Iris pigment epithelial cell (primary cell): ENCODE data around the gene ZNF280D.

ENCODE experiments used
- DNase-seq: peaks from one replicate; pipeline ENCODE4 v3.0.0-alpha.2; 2011; ENCODE audit warnings: low read depth

Gene ZNF280D

DNA sequence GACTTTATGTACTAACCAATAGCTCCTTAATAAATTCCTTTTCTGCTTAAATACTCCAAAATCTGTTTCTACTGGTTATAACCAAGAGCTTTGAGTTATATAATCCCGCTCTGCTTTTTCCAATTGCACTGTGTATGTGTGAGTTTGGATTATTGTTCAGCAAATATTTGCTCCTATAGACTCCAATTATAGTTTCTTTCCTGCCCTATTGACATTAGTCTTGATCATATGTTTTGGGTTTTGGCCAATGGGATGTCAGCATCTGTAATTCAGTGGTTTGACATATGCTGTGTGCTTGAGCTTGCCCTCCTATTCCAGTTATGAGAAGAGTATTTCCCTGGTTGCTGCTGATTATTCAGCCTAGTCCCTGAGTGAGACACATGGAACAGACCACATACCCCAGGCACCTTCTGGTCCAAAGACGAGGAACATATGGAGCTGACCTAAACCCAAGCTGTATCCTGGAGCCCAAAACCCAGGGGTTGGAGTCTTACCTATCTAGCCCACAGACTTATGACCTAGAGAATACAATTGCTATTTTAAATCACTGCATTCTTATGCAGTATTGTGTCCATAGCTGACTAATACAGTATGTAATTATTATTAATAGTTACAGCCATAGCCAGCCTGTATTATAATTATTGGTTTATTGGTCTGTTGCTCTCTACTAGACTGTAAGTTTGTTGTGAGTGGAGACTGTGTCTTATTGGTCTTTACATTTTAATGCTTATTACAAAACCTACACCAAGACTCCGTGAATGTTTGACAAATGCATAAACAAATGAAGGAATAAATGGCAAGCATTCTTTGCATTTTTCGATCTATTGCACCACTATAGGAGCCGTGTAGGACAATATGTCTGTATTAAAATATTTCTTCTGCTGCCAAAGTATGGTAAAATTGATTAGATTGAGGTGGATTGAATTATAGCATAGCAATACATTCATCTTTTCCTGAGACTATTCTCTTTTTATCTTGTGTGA, 11.7 kb upstream of the ZNF280D start:
- DNase-seq = peak; percentile 63

DNA sequence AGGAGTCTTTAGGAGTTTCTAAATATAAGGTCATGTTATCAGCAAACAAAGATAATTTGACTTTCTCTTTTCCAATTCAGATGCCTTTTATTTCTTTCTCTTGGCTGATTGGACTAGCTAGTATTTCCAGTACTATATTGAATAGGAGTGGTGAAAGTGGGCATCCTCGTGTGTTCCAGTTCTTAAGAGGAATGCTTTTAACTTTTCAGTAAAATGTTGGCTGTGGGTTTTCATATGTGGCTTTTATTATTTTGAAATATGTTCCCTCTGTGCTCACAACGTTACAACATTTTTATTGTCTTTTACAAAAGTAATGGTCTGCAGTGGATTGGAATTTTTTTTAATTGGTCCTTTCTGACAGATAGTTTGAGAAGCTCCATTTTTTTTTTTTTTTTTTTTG, 8.2 kb upstream of the ZNF280D start:
- no peak for DNase-seq

DNA sequence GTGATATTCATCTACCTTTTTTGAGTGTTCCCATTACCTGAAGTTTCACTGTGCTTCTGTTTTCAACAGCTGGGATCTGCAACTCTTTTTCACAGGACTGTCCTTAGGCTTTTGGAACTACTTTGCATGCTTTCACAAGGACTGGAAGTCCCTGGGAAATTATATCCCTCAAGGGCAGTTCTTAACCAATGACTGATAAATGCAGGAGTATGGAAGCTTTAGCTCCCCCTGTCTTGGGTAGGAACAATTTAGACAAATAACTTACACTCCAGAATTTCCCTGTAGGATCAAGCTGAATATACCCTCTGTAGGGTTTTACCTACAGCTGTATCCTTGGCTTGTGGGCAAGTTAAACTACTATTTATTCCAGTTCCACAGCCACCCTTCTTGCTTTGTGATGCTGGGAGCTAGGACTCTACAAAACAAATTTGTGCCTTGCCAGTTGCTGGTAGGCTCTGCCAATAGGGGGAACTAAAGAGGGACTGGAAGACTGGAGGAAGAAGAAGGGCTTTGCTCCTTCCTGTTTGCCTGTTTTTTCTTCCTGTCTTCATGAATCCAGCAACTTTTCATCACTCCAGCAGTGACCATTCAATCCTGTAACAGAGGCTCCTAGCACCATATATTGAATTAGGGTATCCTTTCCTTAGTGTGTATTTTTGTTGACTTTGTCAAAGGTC, 6.8 kb upstream of the ZNF280D start:
- no peak for DNase-seq

DNA sequence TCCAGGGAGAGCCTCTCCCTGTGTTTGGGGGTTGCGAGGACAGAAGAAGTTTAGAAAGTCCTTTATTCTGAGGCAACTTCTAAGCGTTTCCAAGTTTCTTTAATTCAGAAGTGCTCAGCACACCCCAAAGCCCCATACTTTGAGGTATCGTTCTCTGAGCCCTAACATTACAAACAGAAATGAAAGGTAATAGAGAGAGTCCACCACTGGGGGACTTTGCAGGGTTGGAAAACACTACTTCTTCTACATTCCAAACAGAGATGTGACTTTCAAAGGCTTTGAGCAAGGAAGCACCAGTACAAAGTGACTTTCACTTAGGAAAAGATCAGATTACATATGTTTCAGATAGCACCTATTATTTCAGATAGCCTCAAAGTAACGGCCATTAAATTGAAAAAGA, 6.2 kb upstream of the ZNF280D start:
- DNase-seq = no peak

DNA sequence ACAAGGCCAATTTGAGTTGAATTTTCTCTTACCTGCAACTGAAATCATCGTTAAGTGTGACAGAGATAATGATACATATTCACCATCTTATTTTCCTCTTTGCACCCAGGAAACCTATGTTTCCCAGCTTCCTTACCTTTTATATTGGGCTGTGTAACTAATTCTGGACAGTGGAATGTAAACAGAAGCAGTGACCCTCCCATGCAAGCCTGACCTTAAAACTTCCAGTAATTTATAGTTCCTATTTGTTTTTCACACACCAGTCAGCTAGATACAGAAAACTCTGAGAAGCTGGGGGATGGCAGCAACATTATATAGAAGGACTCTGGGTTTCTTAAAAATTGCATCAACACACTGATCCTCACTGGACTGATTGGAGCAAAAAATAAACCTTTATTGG, 4.5 kb upstream of the ZNF280D start:
- DNase-seq = no peak

DNA sequence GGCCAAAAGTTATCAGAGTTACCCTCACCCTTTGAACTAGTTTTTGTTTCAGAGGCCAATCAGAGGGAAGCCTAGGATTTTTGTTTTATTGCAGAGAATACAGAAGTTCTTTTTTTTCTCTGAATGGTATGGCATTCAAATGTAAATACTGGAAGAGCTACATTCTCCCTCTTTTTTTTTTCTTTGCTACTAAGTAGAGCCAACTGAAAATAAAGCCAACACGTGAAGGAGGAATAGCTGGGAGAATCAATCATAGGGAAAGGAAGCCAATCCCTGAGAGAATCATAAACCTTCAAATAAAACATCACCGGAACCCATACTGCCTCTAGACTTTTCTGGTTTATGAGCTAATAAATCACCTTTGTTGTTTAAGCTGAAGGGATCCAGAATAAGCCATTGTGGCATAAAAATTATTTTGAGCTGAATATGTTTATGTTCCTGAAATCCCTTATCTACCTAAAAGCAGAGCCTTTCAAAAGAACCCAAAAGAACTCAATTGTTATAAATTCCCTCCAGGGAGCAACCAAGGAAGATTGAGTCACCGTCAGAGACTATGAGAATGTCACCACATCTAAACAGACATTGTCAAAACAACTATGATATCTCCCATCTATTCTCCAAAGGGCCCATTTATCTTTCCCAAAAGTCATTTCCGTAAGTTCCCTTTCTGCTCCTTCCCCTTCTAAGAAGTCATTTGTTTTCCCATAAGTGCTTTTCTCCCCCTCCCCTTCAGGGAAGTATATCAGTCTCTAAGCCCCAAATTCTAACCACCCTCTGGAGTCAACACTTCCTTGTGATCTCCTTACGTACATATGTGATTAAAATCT, 3.8 kb upstream of the ZNF280D start:
- DNase-seq = no peak

DNA sequence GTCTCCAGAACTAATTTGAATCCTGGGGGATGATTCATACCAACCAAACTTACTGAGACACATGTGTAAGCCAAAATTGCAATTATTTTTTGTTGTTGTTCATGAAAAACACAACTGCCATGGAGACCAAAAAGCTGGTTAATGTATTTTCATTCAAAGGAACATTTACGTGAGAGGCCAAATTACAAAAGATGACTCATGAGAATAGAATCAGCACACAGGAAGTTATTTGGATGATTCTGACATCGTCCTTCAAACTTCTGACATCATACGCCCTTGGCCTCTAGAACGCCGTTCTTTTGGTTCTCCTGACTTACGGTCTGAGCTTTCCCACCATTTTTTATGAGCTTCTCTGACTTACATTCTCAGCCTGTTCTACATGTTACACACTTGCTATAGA, 3.0 kb upstream of the ZNF280D start:
- peak; percentile 75 for DNase-seq

DNA sequence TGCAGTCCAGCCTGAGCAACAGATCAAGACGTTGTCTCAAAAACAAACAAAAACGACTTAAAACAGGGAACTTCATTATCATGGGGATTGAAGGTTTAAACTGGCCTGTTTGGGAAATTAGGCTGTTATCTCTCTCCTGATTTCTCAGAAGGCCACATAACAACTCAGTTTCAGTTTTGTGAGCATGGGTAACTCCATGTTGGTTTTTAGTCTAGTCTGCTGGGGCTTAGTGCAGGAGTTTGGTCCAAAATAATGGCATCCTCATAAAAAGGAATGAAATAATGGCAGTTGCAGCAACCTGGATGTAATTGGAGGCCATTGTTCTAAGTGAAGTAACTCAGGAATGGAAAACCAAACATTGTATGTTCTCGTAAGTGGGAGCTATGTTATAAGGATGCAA, 2.3 kb upstream of the ZNF280D start:
- DNase-seq = no peak

DNA sequence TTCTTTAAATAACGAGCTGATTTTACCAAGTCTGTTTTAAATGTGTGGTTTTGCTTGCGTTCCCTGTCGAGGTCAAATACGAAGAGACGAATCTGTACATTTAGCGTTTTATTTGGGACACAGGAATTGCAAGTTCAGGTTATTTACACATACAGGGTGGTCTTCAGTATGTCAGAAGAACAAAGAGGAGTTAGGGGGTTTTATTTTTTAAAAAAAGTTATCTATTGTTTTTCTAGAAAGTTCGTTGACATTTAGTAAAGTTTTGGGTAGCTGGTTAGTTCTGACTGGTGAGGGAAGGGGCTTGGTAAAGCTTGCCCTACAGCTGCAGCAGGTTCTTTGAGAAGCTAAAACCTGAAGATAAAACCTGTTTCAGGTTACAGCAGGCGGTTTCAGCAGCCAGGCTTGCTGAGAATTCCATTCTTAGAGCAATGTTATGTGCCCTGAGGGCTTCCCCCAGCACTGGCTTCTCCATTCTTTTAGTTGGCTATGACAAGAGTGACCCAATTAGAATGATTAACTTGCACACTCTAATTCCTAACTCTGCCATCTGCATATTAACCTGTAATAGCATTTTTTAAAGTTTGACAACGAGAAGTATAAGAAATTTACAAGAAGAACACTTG, 815 bp upstream of the ZNF280D start:
- DNase-seq = no peak

DNA sequence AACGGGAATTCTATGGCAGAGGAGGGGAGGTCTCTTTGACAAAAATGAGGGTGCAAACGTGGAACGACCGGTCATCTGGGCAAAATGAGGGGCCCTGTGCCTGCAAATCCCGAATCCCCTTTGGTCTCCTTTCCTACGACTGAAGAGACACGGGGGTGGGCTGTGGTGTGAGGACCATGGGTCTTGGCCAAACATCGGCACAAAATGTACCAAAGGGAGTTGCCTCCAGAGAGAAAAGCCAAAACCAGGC, 498 bp downstream of the ZNF280D start:
- DNase-seq = no peak

DNA sequence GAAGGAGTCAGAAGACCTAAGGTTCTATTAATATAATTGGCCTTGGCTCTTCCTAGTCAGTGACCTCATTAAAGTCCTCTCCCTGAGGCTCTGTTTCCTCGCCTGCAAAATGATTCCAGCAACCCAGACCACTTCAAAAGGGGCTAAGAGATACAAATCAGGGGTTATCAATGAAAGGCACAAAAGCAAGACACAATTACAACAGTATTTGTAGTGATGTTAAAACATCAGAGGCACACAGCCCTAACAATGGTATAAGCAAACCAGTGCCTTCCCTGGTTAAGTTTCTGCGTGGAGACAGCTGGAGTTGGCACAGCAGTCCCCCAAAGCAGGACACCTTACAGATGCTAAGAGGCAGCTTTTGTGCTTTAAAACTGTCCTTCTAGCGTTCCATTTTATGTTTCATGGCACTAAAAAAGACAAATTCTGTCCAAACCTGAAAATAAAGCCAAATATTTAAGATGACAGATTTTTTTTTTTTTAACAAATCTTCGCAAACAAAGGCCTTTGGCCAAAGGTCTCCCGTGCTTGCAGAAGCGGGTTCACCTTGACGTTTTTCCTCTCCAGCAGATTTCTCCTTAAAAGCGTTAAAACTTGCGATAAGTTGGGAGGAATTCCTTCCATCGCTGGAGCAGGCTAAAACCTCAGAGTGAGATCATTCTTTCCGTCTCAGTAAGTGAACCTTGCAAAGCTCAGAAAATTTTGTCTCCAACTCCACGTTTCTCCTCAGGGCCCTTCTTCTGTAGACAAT, 999 bp downstream of the ZNF280D start:
- DNase-seq = peak; percentile 82

DNA sequence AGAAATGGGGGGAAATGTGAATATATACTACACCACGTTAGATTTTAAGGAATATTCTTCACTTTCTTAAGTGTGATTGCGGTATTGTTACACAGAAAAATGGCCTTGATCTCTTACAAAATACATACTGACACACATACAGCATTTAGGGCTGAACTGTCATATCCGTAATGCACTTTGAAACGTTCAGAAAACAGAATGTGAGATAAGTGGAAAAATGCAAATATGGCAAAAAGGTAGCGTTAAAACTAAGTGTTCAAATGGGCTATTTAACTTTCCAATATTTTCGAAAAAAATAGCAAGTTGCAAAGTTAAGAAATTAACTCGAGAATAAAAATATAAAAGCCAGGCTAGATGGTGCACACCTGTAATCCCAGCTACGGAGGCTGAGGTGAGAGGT, 1.8 kb downstream of the ZNF280D start:
- no peak for DNase-seq

DNA sequence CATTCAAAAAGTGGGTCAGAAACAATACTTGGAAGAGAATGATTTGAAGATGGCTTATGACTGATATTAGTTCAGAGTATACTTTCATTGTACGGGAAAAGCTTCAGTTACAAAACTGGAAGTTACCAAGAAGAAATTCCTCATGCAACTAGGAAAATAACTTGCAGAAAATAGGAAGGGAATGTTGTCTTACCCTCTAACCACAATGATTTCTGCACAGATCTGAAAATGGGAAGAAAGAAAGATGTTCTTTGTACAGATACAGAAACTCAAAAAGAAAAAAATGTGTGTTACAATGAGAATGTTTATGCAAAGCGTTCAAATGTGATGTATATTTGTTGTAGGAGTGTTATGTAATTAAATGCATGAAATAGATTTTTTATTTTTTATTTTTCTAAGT, 3.7 kb downstream of the ZNF280D start:
- no peak for DNase-seq

DNA sequence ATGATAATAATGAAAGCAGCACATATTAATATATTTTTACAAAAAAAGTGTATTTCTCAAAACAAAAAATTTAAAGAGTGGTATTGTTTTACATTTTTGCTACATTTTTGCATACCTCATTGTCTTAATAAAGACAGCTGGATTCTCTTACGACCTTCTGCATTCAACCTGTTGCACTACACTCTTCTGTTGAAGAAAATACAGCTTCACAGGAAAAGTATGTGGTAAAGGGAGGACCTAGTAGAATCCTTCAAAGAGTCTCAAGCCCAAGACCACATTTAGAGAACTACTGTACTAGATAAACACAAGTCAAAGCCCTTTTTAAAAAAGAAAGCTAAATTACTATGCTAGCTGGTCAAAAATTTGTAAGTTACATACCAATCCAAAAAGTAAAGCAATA, 7.9 kb downstream of the ZNF280D start:
- no peak for DNase-seq

DNA sequence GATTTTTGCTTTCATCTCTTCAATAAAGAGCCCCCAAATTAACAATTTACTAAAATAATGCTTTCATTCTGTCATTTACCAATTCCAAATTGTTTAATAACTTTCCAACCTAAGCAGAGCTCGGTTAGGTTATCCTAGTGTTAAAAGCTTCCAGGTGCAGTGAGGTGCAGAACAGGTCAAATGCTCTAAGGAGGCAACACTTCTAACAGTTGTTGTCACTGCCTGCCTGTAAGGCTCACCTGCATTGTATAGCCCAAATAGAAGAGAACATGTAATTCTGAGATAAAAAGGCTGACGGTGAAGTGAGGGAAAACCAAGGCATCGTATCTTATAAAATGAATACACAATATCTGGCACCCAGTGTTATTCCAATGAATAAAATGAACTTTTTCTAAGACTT, 9.1 kb downstream of the ZNF280D start:
- DNase-seq = no peak

DNA sequence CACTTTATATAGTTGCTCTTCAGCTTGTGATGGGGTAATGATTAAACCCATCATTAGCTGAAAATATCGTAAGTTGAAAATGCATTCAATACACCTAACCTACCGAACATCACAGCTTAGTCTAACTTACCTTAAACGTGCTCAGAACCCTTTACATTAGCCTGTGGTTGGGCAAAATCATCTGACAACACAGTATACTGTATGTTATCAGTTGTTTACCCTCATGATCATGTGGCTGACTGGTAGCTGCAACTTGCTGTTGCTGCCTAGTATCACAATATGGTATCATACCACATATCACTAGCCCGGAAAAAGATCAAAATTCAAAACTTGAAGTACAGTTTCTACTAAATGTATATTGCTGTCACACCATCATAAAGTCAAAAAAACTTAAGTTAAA, 9.5 kb downstream of the ZNF280D start:
- DNase-seq = no peak

DNA sequence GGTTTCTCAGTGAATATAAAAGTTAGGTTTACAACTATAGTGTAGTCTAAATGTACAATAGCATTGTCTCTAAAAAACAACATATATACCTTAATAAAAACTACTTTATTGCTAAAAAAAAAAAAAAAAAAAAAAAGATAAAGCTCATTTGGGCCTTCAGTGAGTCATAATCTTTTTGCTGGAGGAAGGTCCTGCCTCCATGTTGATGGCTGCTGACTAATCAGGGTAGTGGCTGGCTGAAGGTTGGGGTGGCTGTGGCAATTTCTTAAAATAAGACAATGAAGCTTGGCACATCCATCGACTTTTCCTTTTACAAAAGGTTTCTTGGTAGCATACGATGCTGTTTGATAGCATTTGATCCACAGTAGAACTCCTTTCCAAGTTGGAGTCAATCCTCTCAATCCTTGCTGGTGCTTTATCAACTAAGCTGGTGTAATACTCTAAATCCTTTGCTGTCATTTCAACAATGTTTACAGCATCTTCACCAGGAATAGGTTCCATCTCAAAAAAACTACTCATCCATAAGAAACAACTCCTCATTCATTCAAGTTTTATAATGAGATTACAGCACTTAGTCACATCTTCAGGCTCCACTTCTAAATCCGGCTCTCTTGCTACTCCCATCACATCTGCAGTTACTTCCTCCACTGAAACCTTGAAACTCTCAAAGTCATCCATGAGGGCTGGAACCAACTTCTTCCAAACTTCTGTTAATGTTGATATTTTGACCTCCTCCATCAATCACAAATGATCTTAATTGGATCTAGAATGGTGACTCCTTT, 13.3 kb downstream of the ZNF280D start:
- no peak for DNase-seq

DNA sequence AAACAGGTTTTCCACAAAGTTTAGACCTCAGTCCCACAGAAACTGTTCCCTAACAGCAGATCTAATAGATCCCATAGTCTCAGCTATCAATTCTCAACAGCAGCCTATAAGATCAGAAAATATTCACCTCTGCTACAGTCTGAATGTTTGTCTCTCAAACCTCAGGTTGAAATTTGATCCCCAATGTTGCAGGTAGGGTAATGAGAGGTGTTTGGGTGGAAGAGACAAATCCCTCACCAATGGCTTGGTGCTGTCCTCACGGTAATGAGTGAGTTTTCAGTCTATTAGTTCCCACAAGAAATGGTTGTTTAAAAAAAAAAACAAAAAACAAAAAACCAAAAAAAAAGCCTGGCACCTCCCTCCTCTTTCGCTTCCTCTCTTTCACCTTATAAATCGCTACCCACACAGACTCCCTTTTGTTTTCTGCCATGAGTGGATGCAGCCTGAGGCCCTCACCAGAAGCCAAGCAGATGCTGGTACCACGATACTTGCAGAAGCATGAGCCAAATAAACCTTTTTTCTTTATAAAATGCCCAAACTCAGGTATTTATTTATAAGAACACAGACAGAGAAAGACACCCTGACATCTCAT, 14.2 kb downstream of the ZNF280D start:
- no peak for DNase-seq

DNA sequence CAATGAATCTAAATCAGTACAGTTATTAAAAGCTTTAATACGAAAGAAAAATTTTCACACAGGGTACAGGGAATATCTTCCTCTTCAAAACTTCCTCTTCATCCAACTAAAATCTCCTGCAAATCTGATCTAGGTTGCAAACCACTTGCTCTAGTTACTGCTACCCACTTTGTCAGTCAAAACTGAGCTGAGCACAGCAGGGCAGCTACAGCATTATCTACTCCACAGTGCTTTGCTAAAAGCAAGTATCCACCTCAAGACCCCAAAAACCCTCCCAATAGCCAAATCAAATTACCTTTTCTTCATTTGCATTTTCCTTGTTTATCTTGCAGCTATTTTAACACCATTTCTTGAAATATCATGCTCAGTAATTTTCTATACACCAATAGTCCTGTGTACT, 14.7 kb downstream of the ZNF280D start:
- DNase-seq = no peak

DNA sequence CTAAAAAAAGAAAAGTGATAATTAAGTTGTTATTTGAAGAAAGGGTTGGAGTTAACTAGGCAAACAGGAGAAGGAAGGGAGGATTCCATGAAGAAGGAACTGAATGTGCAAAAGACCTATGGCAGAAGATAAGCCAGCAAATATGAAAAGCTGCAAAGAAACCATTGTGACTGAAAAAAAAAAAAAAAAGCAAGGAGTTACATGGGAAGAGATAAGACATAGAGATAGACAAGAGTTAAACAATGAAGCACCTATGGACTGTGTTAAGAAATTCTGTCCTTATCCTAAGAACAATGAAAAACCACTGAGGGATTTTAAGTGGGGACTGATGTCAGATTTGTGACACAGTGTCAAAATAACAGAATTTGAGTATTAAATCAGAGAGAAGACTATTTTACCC, 17.0 kb downstream of the ZNF280D start:
- DNase-seq = no peak

DNA sequence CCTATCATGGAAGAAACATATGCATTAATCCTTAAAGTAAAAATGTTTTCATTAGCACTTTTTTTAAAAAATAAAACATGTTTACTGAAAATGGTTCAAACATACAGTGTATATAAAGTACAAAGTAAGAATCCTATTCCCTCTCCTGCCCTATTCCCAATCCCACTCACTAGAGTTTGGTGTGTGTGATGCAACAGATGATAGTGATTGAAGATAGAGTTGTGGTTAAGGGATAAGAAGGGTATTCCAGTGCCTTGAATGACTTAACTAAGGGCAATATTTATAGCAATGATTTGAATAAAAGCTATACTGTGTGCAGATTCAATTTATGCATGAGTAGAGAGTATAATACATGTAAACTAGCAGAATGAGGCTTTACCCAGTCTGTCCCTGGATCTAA, 18.1 kb downstream of the ZNF280D start:
- no peak for DNase-seq
